ENCODE measurements around the gene PLEKHM3.

Gene PLEKHM3

GRCh38 chr2:208025037-208025813, at the start of gene PLEKHM3:
Gene PLEKHM3, minus strand, starts transcription at chr2:208025527. Its CDS starts 23,888 bp downstream, at chr2:208001639.
- peak; percentile 90 for DNase-seq

DNA sequence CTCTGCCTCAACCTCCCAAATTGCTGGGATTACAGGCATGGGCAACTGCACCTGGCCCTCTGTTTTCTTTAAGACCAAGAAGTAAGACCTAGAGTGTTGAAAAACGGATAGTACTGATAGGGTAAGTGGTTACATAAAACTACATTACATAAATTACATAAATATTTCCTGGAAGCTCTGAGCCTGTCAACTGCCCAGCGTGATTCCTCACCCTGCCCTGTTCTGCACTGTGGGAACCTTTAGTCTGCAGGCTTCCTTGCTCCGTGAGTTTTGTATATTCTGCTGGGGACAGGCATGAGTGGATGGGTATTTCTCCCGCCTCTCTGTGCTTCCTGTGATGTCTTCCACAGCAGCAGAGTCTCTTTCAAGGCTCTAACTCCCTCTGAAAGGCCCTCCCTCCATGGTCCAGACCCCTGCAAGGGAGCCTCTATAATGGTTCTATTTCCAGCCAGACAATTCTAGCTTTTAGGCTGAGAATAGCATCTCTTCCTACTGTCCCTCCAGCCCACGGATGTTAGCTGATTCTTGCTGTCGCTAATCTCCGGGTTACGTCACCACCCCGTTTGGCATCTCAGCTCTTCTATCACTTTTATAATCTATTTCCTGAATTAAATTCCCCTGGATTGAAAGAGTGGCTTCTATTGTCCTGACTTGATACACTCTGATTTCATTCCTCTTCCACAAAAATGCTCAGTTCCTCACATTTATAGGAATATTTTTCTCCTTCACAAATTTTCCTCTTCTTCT, 49.5 kb upstream of the PLEKHM3 start:
- DNase-seq, result no peak

- DNase-seq, result peak; percentile 65
Observed at GRCh38 chr2:208072250-208072892, 47.0 kb upstream of the PLEKHM3 start.

DNA sequence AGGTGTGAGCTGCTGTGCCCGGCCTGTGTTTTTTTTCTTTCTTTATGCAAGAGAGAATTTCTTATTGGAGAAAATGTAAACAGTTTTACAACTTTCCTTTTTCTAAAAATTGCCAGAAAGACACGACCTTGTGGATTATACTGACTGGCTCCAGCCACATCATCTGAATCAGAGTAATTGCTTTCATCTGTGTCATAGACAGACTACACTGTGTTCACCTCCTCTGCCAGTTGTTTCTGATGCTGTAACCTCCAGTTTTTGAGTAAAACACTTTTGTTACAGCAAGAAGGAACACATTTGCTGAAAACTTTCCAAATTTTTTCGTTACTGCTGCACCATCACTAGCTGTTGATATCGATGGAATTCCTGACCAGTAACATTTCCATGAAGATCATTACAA, 43.9 kb upstream of the PLEKHM3 start:
- no peak for DNase-seq

- no peak for DNase-seq
Observed at GRCh38 chr2:208066016-208066415, 40.7 kb upstream of the PLEKHM3 start.

GRCh38 chr2:208065476-208065875, 40.1 kb upstream of the PLEKHM3 start:
- no peak for DNase-seq

GRCh38 chr2:208064220-208064961, 39.1 kb upstream of the PLEKHM3 start:
- DNase-seq, result no peak

GRCh38 chr2:208062961-208063360, 37.6 kb upstream of the PLEKHM3 start:
- no peak for DNase-seq

GRCh38 chr2:208062113-208062512, 36.8 kb upstream of the PLEKHM3 start:
- DNase-seq, result no peak

- DNase-seq, result no peak
Observed at GRCh38 chr2:208057108-208057507, 31.8 kb upstream of the PLEKHM3 start.

GRCh38 chr2:208049441-208049840, 24.1 kb upstream of the PLEKHM3 start:
- DNase-seq, result no peak

- no peak for DNase-seq
Observed at GRCh38 chr2:208049006-208049405, 23.7 kb upstream of the PLEKHM3 start.

DNA sequence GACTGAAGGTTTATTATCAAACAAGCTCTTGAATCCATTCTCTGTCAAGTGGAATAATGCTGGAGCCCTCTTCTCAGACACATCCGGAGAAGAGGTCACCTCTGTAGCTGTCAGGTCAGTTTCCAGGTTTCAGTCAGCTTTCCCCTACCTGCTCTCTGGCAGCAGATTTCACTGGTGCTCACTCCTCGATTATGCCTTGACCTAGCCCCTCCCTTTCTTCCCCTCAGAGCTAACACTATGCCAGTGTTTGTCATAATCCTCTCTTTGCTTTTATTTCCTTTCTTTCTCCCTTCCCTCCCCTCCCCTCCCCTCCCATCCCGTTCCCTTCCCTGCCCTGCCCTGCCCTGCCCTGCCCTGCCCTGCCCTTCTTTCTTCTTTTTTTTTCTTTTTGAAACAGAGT, 22.5 kb upstream of the PLEKHM3 start:
- DNase-seq, result no peak

DNA sequence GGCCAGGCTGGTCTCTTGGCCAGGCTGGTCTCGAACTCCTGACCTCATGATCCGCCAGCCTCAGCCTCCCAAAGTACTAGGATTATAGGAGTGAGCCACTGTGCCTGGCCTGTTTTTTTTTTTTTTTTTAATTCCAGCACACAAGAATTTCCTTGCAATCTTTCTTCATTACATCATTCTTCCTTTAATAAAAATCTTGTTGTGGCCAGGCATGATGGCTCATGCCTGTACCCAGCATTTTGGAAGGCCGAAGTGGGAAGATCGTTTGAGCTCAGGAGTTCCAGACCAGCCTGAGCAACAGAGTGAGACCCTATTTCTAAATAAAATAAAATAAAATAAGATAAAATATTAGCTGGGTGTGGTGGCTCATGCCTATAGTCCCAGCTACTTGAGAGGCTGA, 21.4 kb upstream of the PLEKHM3 start:
- no peak for DNase-seq

- no peak for DNase-seq
Observed at GRCh38 chr2:208042450-208042849, 17.1 kb upstream of the PLEKHM3 start.

DNA sequence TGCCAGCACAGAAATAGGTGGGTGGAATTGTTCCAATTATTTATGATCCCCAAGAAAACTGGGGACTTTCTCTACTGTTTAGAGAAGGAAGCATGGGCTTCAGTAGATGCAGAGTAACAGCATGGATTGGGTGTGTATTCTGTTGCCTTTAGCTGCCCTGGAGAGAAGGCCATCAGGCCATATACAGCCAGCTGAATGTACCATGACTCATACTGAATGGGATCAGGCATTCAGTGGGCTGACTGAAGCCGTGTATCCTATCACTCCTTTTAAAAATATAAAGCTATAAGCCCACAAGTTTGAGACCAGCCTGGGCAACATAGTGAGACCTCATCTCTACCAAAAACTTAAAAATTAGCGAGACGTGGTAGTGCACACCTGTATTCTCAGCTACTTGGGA, 16.7 kb upstream of the PLEKHM3 start:
- DNase-seq, result no peak

DNA sequence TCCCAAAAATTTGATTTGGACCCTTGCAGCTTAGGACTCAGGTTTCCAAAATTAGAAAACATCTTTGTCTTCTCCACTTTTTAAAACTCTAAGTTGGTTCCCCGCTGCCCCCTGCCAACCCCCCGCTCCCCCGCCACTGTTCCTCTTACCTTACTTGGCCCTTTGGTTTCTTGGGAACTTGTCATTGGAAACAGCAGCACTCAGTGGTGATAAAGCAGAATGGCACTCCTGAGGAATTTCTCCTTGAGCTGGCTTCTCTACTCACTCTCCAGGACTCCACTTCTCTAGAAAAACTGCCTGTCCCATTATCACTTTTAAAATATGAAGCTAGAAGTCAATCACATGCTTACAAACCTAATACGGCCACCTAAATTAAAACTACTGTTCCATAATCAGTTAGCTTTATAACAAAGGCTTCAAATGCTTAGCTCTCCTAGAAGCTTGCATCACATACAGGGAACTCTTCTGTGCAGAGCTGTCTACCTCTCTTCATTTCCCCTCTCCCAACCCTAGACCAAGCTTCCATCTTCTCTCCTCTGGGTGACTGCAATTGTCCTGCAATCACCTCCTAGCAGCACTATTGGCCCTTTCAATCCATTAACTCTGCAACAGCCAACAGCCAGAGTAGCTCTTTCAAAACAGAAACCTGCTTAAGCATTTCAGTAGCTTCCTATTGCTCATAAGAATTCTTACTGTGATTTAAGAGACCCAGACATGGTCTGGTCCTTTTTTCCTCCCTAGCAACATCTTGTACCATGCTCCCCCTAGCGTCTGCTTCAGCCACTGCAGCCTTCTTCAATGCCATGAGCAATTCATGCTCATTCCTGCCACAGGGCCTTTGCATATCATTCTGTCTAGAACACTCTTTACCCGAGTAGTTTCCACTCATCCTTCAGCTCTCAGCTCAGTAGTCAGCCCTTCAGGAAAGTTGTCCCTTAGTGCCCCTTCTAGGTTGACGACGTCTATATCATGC, 15.2 kb upstream of the PLEKHM3 start:
- DNase-seq, result peak; percentile 90

DNA sequence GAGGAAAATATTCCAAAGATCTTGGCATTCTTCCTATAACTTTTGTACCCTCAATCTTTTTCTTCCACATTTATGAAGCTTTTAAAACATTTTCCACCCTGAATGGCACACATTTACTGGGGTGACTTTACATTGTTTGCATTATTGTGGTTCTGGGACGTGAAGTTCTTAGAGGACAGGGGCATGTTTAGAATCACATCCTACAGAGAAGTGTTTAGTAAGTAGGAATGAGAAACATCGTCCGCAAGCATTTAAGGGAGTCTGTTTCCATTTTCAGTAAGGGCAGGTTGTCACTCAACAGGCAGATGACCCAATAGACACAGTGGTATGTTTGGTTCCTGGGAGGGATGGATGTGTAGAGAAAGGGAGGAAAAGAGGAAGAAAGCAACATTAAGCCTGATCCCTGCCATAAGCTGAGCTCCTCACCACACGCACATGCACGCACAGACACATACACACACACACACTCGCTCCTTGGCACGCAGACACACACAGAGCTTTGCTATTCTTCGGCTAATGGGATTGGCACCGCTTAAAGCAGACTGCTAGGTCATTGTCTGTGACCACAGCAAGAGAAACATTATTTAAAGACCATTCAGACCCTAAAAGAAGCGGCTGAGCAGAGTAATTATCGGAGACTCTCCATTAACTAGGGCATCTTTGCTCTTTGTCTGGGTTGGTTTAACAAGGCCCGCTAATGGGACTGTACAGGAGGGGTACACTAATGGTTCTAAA, 14.2 kb upstream of the PLEKHM3 start:
- no peak for DNase-seq

DNA sequence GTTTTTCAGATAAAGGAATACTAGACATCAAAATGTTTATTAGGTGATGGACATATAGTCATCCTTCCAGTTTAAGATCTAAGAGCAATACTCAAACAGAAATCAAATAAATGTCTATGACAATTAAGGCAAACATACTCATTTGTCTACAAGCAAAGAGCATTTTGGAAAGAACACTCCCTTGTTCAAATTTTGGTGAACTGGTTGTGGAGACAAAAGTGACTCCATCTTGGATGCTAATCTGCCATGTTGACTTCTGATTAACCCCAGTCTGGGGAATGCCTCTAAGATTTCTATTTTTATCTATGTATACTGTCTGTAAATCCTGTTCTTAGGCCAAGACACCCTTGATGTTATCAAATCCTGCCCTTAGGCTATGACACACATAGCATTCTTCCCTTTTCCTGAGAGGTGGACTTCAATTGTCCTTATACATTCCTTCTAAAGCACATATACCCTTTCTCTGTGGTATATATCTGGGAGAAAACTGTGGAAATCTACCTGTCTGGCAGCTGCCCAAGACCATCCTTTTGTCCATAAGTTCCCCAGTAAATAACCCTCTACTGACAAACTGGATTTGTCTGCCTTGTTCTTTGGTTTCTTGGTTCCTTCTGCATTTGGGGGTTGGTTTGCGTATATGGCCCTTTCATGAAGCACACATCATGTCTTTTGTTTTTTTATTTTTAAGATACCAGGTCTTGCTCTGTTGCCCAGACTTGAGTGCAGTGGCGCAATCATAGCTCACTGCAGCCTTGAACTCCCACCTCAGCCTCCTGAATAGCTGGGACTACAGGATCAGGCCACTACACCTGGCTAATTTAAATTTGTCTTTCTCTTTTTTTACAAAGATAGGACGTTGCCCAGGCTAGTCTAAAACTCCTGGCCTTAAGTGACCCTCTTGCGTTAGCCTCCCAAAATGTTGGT, 12.5 kb upstream of the PLEKHM3 start:
- DNase-seq, result no peak

GRCh38 chr2:208036357-208036756, 11.0 kb upstream of the PLEKHM3 start:
- no peak for DNase-seq
